CD4-positive, alpha-beta T cell treated with Interleukin-6 for 4 hours (primary cell): ENCODE results near the gene NELFCD.
"Not testable (repeated sequence)": the region's sequence is repeated elsewhere in the genome, so short reads cannot be mapped to it uniquely, and the experiment has no call there.

Source experiments
- DNase-seq: peaks from one replicate; pipeline ENCODE4 v3.0.0-alpha.2; 2020; ENCODE audit warnings: mixed read lengths

NELFCD gene

GRCh38 chr20:59010995-59011873 is 30.2 kb downstream of the NELFCD start:
- no peak for DNase-seq

GRCh38 chr20:59011874-59012157 is 30.8 kb downstream of the NELFCD start:
- DNase-seq: not testable (repeated sequence)

GRCh38 chr20:59013031-59013951 is 32.2 kb downstream of the NELFCD start:
- DNase-seq: no peak

GRCh38 chr20:59013959-59014608 is 33.0 kb downstream of the NELFCD start:
- DNase-seq: peak; percentile 27

GRCh38 chr20:59014680-59015389 is 33.8 kb downstream of the NELFCD start:
- DNase-seq: no peak

- no peak for DNase-seq
Observed at GRCh38 chr20:59015411-59015810, 34.4 kb downstream of the NELFCD start.

- no peak for DNase-seq
Observed at GRCh38 chr20:59015812-59016711, 35.0 kb downstream of the NELFCD start.

- DNase-seq: peak; percentile 48
Observed at GRCh38 chr20:59016795-59017492, 35.9 kb downstream of the NELFCD start.

- no peak for DNase-seq
Observed at GRCh38 chr20:59017493-59018231, 36.6 kb downstream of the NELFCD start.

- DNase-seq: no peak
Observed at GRCh38 chr20:59018817-59019216, 37.8 kb downstream of the NELFCD start.

GRCh38 chr20:59019217-59019616 is 38.2 kb downstream of the NELFCD start, which contains the start of gene TUBB1:
TSS of gene TUBB1 (plus strand) at chr20:59019429. CDS start at chr20:59019523, 94 bp downstream.
- no peak for DNase-seq

GRCh38 chr20:59020938-59021551 is 40.0 kb downstream of the NELFCD start:
- no peak for DNase-seq

- no peak for DNase-seq
Observed at GRCh38 chr20:59022754-59023153, 41.7 kb downstream of the NELFCD start.

GRCh38 chr20:59023616-59024015 is 42.6 kb downstream of the NELFCD start:
- no peak for DNase-seq

GRCh38 chr20:59024111-59024530 is 43.1 kb downstream of the NELFCD start:
- no peak for DNase-seq

- DNase-seq: no peak
Observed at GRCh38 chr20:59025086-59025485, 44.0 kb downstream of the NELFCD start.

GRCh38 chr20:59025511-59025910 is 44.5 kb downstream of the NELFCD start:
- DNase-seq: no peak

- DNase-seq: no peak
Observed at GRCh38 chr20:59026904-59027740, 46.1 kb downstream of the NELFCD start.
